ENCODE results near the gene ST3GAL3.

GRCh38 chr1:43861337-43861736 lies 154.0 kb downstream of the ST3GAL3 start:
- TF ChIP-seq TAF1 (IDR thresholded peaks at IDR 0.05; ENCODE audit: borderline replicate concordance, low read depth, low read length): no peak
- TF ChIP-seq CTCF (IDR thresholded peaks at IDR 0.05): no peak
- no peak for TF ChIP-seq GABPA (IDR thresholded peaks at IDR 0.05; ENCODE audit: low read depth)
- TF ChIP-seq SIN3A (IDR thresholded peaks at IDR 0.05; ENCODE audit: borderline replicate concordance, low read depth, low read length): no peak
- TF ChIP-seq, protein P1, sequence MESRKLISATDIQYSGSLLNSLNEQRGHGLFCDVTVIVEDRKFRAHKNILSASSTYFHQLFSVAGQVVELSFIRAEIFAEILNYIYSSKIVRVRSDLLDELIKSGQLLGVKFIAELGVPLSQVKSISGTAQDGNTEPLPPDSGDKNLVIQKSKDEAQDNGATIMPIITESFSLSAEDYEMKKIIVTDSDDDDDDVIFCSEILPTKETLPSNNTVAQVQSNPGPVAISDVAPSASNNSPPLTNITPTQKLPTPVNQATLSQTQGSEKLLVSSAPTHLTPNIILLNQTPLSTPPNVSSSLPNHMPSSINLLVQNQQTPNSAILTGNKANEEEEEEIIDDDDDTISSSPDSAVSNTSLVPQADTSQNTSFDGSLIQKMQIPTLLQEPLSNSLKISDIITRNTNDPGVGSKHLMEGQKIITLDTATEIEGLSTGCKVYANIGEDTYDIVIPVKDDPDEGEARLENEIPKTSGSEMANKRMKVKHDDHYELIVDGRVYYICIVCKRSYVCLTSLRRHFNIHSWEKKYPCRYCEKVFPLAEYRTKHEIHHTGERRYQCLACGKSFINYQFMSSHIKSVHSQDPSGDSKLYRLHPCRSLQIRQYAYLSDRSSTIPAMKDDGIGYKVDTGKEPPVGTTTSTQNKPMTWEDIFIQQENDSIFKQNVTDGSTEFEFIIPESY (IDR thresholded peaks at IDR 0.05; ENCODE audit: borderline replicate concordance, low read depth): no peak
- no peak for TF ChIP-seq TEAD4 (IDR thresholded peaks at IDR 0.05; ENCODE audit: borderline replicate concordance, insufficient read depth)

Measured in SK-N-SH (cell line).